Panc1 (cell line): ENCODE data around the gene CBR4. TPM values are rescaled to one million over a fixed set of nuclear protein-coding genes. Genes with fewer than 3 reads are reported as not detected.

ENCODE experiments used
- ATAC-seq: fragments of 200-7000 bp; cut with Tn5 transposase; 2 replicates; pipeline ENCODE4 v1.9.1; 2020; ENCODE audit warnings: mild to moderate bottlenecking, moderate library complexity
- BruUV-seq: library from RNA; stranded (reverse); fragments of 400-500 nt; replicated peaks from 2 replicates; lab custom pipeline; 2021; lab: Mats Ljungman, UMichigan
- CTCF ChIA-PET: fragments of 300-600 bp; sonication (Branson Sonifier 250); formaldehyde crosslinking; loops from one replicate; lab custom pipeline; 2022; ENCODE audit warnings: antibody characterized with exemption; lab: Charles Lee
- POLR2A ChIA-PET: fragments of 300-600 bp; sonication (Branson Sonifier 250); formaldehyde crosslinking; loops from one replicate; lab custom pipeline; 2022; ENCODE audit warnings: antibody characterized with exemption; lab: Charles Lee
- DNase-seq: peaks from one replicate; pipeline ENCODE4 v3.0.0-alpha.2; 2010; ENCODE audit warnings: low read depth, low spot score
- H3K27ac ChIP-seq: 2 replicates; pipeline ENCODE4 v1.5.1; 2011; ENCODE audit warnings: mild to moderate bottlenecking, low read length, inconsistent platforms
- H3K27me3 ChIP-seq: fragments of 200-500 bp; sonication (Bioruptor generic); 2 replicates; pipeline ENCODE4 v1.6.0; 2014; ENCODE audit warnings: low read length, inconsistent platforms; ENCODE audit not compliant: control insufficient read depth, insufficient read depth
- H3K36me3 ChIP-seq: fragments of 200-500 bp; sonication (Bioruptor generic); 2 replicates; pipeline ENCODE4 v1.5.1; 2014; ENCODE audit warnings: inconsistent platforms, mild to moderate bottlenecking, low read length, moderate library complexity; ENCODE audit not compliant: control insufficient read depth, insufficient read depth
- H3K4me1 ChIP-seq: 2 replicates; pipeline ENCODE4 v1.5.1; 2011; ENCODE audit warnings: inconsistent platforms, mild to moderate bottlenecking, low read length, moderate library complexity; ENCODE audit not compliant: control insufficient read depth, insufficient read depth
- H3K4me3 ChIP-seq, 2 experiments: 2 replicates each; pipeline ENCODE4 v1.5.1; 2011 to 2012; ENCODE audit warnings: low read depth in 2 of 2, low read length in 2 of 2, mild to moderate bottlenecking in 2 of 2, inconsistent platforms in 1 of 2, moderate library complexity in 1 of 2
- H3K9me3 ChIP-seq: fragments of 200-500 bp; sonication (Bioruptor generic); 2 replicates; pipeline ENCODE4 v1.5.1; 2014; ENCODE audit warnings: low read depth, mild to moderate bottlenecking, inconsistent platforms, low read length, moderate library complexity; ENCODE audit not compliant: control insufficient read depth, insufficient read depth
- POLR2AphosphoS5 ChIP-seq: IDR thresholded peaks from 2 replicates; pipeline ENCODE4 v1.6.1; 2012; ENCODE audit warnings: mild to moderate bottlenecking, low read depth, low read length, moderate library complexity
- REST ChIP-seq, 2 experiments: IDR thresholded peaks; 2 replicates each; pipeline ENCODE4 v1.6.1; 2011 to 2012; ENCODE audit warnings: low read depth in 2 of 2, control low read depth in 1 of 2, low read length in 1 of 2, mild to moderate bottlenecking in 1 of 2, moderate library complexity in 1 of 2; ENCODE audit not compliant: insufficient read depth in 1 of 2
- SIN3A ChIP-seq: IDR thresholded peaks from 2 replicates; pipeline ENCODE4 v1.6.1; 2012; ENCODE audit warnings: low read depth, mild to moderate bottlenecking, low read length, moderate library complexity, borderline replicate concordance; ENCODE audit not compliant: insufficient read depth
- TCF7L2 ChIP-seq: IDR thresholded peaks from 2 replicates; pipeline ENCODE4 v1.6.1; 2011; ENCODE audit warnings: mild to moderate bottlenecking, low read depth, low read length, inconsistent platforms
- in situ Hi-C: cut with HindIII; loops from 2 replicates; pipeline ENCODE4 v1.10.0; 2016; ENCODE audit warnings: low sequenced_read_pairs, low pct_unique_long_range_greater_than_20kb
- intact Hi-C: fragments of 100-400 bp; cut with micrococcal nuclease; formaldehyde crosslinking; loops from one replicate; pipeline ENCODE4 v1.10.0; 2022; ENCODE audit not compliant: unreplicated experiment
- total RNA-seq: library from RNA; stranded (reverse); gene quantifications from one replicate; pipeline ENCODE4 v1.2.1, GENCODE V29; 2021; ENCODE audit not compliant: unreplicated experiment
- TF ChIP-seq, protein P1 (sequence below): fragments of 450-650 bp; IDR thresholded peaks from 2 replicates; pipeline ENCODE4 v1.5.1; 2017; ENCODE audit warnings: mild to moderate bottlenecking

Gene CBR4
- total RNA-seq, 1 experiment from 2014 or later = 13.5 TPM

DNA sequence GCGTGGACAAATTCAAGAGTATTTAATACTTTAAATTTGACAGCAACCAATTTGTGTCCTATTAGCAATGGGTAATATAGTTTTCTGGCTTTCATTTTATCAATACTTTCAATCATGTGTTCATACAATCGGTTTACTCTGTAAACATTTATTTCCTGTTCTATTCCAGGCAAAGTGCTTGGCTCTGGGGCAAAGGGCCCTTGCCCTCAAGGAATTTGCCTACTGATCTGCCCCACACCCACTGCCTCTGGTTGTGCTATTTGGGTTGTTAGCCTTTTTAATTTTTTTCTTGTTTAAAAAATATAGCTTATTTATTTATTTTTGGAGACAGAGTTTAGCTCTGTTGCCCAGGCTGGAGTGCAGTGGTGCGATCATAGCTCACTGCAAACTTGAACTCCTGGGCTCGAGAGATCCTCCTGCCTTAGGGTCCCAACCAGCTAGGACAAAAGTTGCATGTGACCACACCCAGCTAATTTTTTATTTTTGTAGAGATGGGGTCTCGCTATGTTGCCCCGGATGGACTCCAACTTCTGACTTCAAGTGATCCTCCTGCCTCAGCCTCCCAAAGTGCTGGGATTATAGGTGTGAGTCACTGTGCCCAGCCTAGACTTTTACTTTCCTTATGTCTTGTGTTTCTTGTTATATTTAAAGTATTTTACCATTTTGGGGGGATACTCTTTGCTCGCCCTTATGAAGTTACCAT is 30.7 kb upstream of the CBR4 start:
- no peak overlapping the region for H3K4me3 ChIP-seq
- H3K36me3 ChIP-seq = no peaks in the 10 kb centered on the region
- CTCF ChIA-PET = no interaction called here
- intact Hi-C loops = no loop called here
- DNase-seq (no peak), ATAC-seq (0 out of 2 replicates have a peak, but pooled peaks have one; percentile 42)
- in situ Hi-C loops = no loop called here
- no peaks in the 10 kb centered on the region for H3K9me3 ChIP-seq
- H3K27ac ChIP-seq = no peak overlapping the region
- no peaks in the 10 kb centered on the region for H3K27me3 ChIP-seq
- POLR2A ChIA-PET = no interaction called here
- TF ChIP-seq TCF7L2 = no peak
- no peak for TF ChIP-seq REST (IDR thresholded peaks at IDR 0.05; ENCODE audit: insufficient read depth in 1 of 2, low read depth in 2 of 2, low read length in 1 of 2)
- TF ChIP-seq, protein P1, sequence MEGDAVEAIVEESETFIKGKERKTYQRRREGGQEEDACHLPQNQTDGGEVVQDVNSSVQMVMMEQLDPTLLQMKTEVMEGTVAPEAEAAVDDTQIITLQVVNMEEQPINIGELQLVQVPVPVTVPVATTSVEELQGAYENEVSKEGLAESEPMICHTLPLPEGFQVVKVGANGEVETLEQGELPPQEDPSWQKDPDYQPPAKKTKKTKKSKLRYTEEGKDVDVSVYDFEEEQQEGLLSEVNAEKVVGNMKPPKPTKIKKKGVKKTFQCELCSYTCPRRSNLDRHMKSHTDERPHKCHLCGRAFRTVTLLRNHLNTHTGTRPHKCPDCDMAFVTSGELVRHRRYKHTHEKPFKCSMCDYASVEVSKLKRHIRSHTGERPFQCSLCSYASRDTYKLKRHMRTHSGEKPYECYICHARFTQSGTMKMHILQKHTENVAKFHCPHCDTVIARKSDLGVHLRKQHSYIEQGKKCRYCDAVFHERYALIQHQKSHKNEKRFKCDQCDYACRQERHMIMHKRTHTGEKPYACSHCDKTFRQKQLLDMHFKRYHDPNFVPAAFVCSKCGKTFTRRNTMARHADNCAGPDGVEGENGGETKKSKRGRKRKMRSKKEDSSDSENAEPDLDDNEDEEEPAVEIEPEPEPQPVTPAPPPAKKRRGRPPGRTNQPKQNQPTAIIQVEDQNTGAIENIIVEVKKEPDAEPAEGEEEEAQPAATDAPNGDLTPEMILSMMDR = no peak
- BruUV-seq = no TSS peak
- no peaks in the 10 kb centered on the region for H3K4me1 ChIP-seq

GRCh38 chr4:169039251-169039954 is 29.3 kb upstream of the CBR4 start:
- ChIA-PET CTCF (no interaction called here), POLR2A (interaction anchor here (0.7 kb wide), 2 partner anchors 11 to 29 kb away, joined by 5 to 9 read pairs; partner anchors contain the start of gene CBR4)
- Histone ChIP-seq H3K9me3 (no peaks in the 10 kb centered on the region), H3K27me3 (no peaks in the 10 kb centered on the region), H3K4me1 (no peaks in the 10 kb centered on the region), H3K4me3 (no peak overlapping the region), H3K27ac (no peak overlapping the region), H3K36me3 (no peaks in the 10 kb centered on the region)
- no TSS peak for BruUV-seq
- no peak for DNase-seq
- intact Hi-C loops = no loop called here
- ATAC-seq = no peak
- TF ChIP-seq REST (IDR thresholded peaks at IDR 0.05; ENCODE audit: insufficient read depth in 1 of 2, low read depth in 2 of 2, low read length in 1 of 2) (no peak), POLR2AphosphoS5 (no peak), TCF7L2 (no peak), SIN3A (no peak)
- TF ChIP-seq, protein P1 = no peak
- in situ Hi-C loops = no loop called here
